Measurements from ENCODE around the gene OSBPL10. TPM values are rescaled to one million over a fixed set of nuclear protein-coding genes. Genes with fewer than 3 reads are reported as not detected.

OSBPL10 gene
- total RNA-seq, 1 donor from 2014 or later = 27.8 TPM

DNA sequence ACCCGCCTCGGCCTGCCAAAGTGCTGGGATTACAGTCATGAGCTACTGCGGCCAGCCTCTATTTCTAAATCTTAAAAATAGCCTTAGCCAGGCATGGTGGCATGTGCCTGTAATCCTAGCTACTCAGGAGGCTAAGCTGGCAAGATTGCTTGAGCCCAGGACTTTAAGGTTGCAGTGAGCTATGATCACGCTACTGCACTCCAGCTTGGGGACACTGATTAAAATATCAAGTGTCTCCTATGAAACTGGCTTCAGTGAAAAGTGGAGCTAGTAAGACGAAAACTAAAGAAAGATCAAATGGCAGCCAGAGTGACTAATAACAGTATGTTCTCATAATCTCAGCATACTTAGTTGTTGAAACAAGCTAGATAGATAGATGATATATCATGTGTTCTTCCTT is 335.8 kb downstream of the OSBPL10 start:
- peaks cover 46% of the 10 kb centered on the region for H3K9me3 Mint-ChIP-seq
- peaks cover 54% of the 10 kb centered on the region for H3K36me3 Mint-ChIP-seq
- H3K27me3 Mint-ChIP-seq (ENCODE audit: low read depth) = no peaks in the 10 kb centered on the region
- H3K27ac Mint-ChIP-seq = no peak overlapping the region
- DNase-seq (ENCODE audit: low spot score in 2 of 2, unreplicated experiment in 2 of 2) = no peak
- H3K4me3 Mint-ChIP-seq = no peak overlapping the region
- H3K4me1 Mint-ChIP-seq = no peaks in the 10 kb centered on the region
- TF ChIP-seq, protein P1, sequence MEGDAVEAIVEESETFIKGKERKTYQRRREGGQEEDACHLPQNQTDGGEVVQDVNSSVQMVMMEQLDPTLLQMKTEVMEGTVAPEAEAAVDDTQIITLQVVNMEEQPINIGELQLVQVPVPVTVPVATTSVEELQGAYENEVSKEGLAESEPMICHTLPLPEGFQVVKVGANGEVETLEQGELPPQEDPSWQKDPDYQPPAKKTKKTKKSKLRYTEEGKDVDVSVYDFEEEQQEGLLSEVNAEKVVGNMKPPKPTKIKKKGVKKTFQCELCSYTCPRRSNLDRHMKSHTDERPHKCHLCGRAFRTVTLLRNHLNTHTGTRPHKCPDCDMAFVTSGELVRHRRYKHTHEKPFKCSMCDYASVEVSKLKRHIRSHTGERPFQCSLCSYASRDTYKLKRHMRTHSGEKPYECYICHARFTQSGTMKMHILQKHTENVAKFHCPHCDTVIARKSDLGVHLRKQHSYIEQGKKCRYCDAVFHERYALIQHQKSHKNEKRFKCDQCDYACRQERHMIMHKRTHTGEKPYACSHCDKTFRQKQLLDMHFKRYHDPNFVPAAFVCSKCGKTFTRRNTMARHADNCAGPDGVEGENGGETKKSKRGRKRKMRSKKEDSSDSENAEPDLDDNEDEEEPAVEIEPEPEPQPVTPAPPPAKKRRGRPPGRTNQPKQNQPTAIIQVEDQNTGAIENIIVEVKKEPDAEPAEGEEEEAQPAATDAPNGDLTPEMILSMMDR (IDR thresholded peaks at IDR 0.05; ENCODE audit: unreplicated experiment) = no peak

DNA sequence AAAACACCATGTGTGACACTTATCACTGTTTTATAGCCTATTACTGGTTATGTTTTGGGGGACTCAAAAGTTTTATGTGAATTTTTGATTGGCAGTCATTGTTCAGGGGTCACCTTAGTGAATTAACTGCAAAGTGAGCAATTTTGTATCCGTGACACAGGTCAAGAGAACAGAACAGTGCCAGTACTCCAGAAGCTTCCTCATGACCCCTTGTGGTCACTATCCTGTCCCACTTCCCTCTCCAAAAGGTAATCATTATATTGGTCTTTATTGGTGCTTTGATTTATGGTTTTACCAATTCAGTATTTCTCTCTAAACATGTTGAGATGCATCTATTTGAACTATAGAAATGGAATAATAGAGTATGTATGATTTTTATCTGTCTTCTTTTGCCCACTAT is 341.2 kb downstream of the OSBPL10 start:
- Mint-ChIP-seq H3K27ac (no peak overlapping the region), H3K27me3 (ENCODE audit: low read depth) (no peaks in the 10 kb centered on the region), H3K9me3 (peaks cover 3% of the 10 kb centered on the region), H3K4me3 (no peak overlapping the region), H3K4me1 (peaks cover 9% of the 10 kb centered on the region), H3K36me3 (peaks cover 24% of the 10 kb centered on the region)
- TF ChIP-seq, protein P1 (IDR thresholded peaks at IDR 0.05; ENCODE audit: unreplicated experiment) = no peak
- DNase-seq (ENCODE audit: low spot score in 2 of 2, unreplicated experiment in 2 of 2) = no peak

DNA sequence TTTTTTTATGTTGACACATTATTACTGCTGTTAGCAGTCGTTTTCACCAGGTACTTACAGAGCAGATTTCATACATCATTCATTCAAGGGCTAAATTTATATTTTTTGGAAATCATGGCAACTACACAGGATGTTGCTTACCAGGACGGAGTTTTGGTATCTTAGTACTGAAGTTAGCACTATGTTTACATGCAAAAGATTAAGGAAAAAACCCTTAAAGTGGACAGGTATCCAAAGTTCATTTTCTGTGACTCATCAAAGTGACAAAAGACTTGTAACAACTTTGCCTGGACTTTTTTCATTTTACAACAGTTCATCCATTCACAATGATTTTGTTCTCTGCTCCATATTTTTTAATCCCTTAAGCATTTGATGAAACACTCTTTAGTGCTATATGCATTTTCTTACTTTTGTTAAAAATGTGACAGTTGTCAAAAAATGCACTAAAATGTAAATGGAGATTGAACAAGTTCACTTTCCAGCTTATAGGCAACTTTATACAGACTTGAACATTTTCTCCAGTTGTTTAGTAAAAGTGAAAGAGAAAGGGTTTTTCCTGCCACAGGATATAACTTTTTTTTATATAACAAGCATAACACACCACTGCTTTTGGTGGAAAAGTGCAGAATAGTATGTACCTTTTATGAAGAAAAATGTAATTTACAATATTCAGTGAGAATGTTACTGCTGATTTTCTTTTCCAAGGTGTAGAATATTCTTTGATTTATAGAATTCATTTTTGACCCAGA is 344.2 kb downstream of the OSBPL10 start:
- no peak overlapping the region for H3K4me3 Mint-ChIP-seq
- no peaks in the 10 kb centered on the region for H3K9me3 Mint-ChIP-seq
- DNase-seq (ENCODE audit: low spot score in 2 of 2, unreplicated experiment in 2 of 2) = no peak
- TF ChIP-seq, protein P1 (IDR thresholded peaks at IDR 0.05; ENCODE audit: unreplicated experiment) = no peak
- H3K36me3 Mint-ChIP-seq = peaks cover 29% of the 10 kb centered on the region
- peaks cover 9% of the 10 kb centered on the region for H3K4me1 Mint-ChIP-seq
- no peaks in the 10 kb centered on the region for H3K27me3 Mint-ChIP-seq (ENCODE audit: low read depth)
- no peak overlapping the region for H3K27ac Mint-ChIP-seq

DNA sequence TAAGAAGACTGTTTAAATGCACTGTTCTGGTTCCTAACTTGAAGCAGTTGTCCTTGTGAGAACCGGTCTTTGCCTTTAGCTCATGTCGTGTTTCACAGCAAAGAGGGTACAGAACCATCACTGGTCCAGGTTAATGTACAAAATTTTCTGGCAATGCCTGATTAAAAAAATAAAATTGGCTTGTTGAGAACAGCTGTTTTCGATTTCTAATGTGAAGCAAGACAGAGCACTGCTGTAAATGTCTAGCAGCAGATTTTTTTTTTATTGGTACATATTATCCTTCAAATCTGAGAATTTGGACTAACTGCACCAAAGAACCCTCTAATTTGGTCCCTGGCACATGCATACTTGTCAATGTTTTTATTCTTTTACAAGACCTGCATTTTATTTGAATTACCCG is 345.0 kb downstream of the OSBPL10 start:
- Mint-ChIP-seq H3K9me3 (no peaks in the 10 kb centered on the region), H3K4me3 (no peak overlapping the region), H3K27ac (peak overlapping the region; percentile 45), H3K36me3 (peaks cover 31% of the 10 kb centered on the region), H3K27me3 (ENCODE audit: low read depth) (no peaks in the 10 kb centered on the region), H3K4me1 (peaks cover 9% of the 10 kb centered on the region)
- no peak for DNase-seq (ENCODE audit: low spot score in 2 of 2, unreplicated experiment in 2 of 2)
- TF ChIP-seq, protein P1 (IDR thresholded peaks at IDR 0.05; ENCODE audit: unreplicated experiment) = no peak

DNA sequence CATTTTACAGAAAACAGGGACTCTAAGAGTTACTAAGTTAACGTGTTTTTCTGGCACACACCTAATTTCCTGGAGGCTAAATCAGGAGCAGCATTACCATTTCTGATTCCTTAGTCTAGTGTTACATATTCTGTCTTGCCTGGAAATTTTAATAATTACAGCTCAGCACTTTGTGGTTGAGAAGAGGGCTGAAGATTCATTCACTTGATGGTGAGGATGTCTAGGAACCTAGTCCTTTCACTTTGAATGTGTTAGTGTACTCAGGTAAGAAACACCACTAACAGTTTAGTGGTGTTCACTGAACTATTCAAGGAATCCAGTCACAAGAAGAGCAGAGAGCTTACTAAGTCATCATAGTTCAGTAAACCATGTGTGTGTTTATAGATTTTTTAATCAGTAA is 345.5 kb downstream of the OSBPL10 start:
- TF ChIP-seq, protein P1 (IDR thresholded peaks at IDR 0.05; ENCODE audit: unreplicated experiment) = no peak
- peak overlapping the region; percentile 45 for H3K27ac Mint-ChIP-seq
- no peak overlapping the region for H3K4me3 Mint-ChIP-seq
- H3K27me3 Mint-ChIP-seq (ENCODE audit: low read depth) = no peaks in the 10 kb centered on the region
- H3K36me3 Mint-ChIP-seq = peaks cover 36% of the 10 kb centered on the region
- H3K4me1 Mint-ChIP-seq = peaks cover 9% of the 10 kb centered on the region
- DNase-seq (ENCODE audit: low spot score in 2 of 2, unreplicated experiment in 2 of 2) = no peak
- H3K9me3 Mint-ChIP-seq = no peaks in the 10 kb centered on the region

All from mesothelial cell of epicardium (in vitro differentiated cells).